ENCODE measurements around the gene PGAM4. TPM values are rescaled to one million over a fixed set of nuclear protein-coding genes. Genes with fewer than 3 reads are reported as not detected.

Gene PGAM4
- total and polyA plus RNA-seq, 2 of the 13 experiments (the other 11 are each of a cell fraction or from before 2014, with no cell fraction given) = 0.24 to 0.33 TPM

DNA sequence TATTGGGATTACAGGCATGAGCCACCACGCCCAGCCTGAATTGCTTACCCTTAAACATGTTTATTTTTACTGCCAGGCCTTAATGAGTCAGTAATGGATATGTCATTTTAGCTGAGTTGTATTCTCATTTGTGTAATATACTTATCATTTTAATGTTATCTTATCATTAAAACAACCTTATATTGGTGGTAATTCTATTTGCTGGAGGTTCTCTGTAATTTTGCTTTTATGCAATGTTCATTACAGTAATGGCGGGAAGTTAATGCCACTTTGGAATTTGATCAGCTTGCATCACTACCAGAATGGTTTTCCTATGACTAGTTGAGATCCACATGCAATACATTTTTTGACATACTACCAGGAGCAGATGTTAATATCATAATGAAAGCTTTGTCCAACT is 6.3 kb upstream of the PGAM4 start:
- ATAC-seq (no peak), FAIRE-seq (no peak), DNase-seq (ENCODE audit: low spot score) (no peak)
- Histone ChIP-seq H3K27ac (ENCODE audit: extremely low read length, insufficient read depth, low read length) (no peak overlapping the region), H3K79me2 (ENCODE audit: insufficient read depth, low read length) (no peaks in the 10 kb centered on the region), H3K4me2 (ENCODE audit: low read depth, low read length) (no peak overlapping the region), H3K9me3 (ENCODE audit: low read length) (no peaks in the 10 kb centered on the region), H3K4me1 (ENCODE audit: insufficient read depth, low read length) (no peaks in the 10 kb centered on the region), H3K27me3 (ENCODE audit: control insufficient read depth in 1 of 2, insufficient read depth in 2 of 2, low read length in 2 of 2) (no peaks in the 10 kb centered on the region), H3K9ac (ENCODE audit: insufficient read depth, low read depth, low read length) (no peak overlapping the region), H4K20me1 (ENCODE audit: insufficient read depth, low read length) (no peaks in the 10 kb centered on the region), H3K36me3 (replicated peaks in 1 of 2; ENCODE audit: control insufficient read depth in 1 of 2, insufficient read depth in 2 of 2, low read length in 2 of 2) (no peaks in the 10 kb centered on the region), H2AFZ (ENCODE audit: low read length) (no peak overlapping the region), H3K4me3 (replicated peaks in 1 of 3; ENCODE audit: insufficient read depth in 1 of 3, low read depth in 2 of 3, low read length in 3 of 3) (no peak overlapping the region)
- CTCF ChIA-PET (ENCODE audit: low intra/inter-chr PET ratio, low total read pairs) = no interaction called here
- in situ Hi-C loops (cut with HindIII; ENCODE audit: extremely low pct_ligation_motif_present, low pct_unique_long_range_greater_than_20kb) = no loop called here
- TF ChIP-seq ZNF232 (CRISPR knock-in tag; IDR thresholded peaks at IDR 0.05; ENCODE audit: borderline replicate concordance) (no peak), RFX5 (IDR thresholded peaks at IDR 0.05; ENCODE audit: low read depth, low read length) (no peak), EP300 (IDR thresholded peaks at IDR 0.05; ENCODE audit: low read depth in 2 of 2, low read length in 2 of 2) (no peak), EP300 (CRISPR knock-in tag; IDR thresholded peaks at IDR 0.05; ENCODE audit: borderline replicate concordance) (no peak), MIER3 (CRISPR knock-in tag; IDR thresholded peaks at IDR 0.05; ENCODE audit: borderline replicate concordance) (no peak), HHEX (CRISPR knock-in tag; IDR thresholded peaks at IDR 0.05) (no peak), CBX1 (IDR thresholded peaks at IDR 0.05; ENCODE audit: low read depth) (no peak), ZNF30 (CRISPR knock-in tag; IDR thresholded peaks at IDR 0.05) (no peak), RFX1 (IDR thresholded peaks at IDR 0.05) (no peak), ZNF3 (CRISPR knock-in tag; IDR thresholded peaks at IDR 0.05) (no peak), ZNF12 (CRISPR knock-in tag; IDR thresholded peaks at IDR 0.05) (no peak), MIXL1 (CRISPR knock-in tag; IDR thresholded peaks at IDR 0.05) (no peak), SNRNP70 (IDR thresholded peaks at IDR 0.05; ENCODE audit: low read depth, low read length) (no peak), SIX1 (CRISPR knock-in tag; IDR thresholded peaks at IDR 0.05; ENCODE audit: borderline replicate concordance) (no peak), ZNF282 (IDR thresholded peaks at IDR 0.05; ENCODE audit: partially characterized antibody) (no peak), ZNF17 (CRISPR knock-in tag; IDR thresholded peaks at IDR 0.05) (no peak), NCOR1 (IDR thresholded peaks at IDR 0.05; ENCODE audit: borderline replicate concordance, low read length) (no peak)
- TF ChIP-seq, protein P1, sequence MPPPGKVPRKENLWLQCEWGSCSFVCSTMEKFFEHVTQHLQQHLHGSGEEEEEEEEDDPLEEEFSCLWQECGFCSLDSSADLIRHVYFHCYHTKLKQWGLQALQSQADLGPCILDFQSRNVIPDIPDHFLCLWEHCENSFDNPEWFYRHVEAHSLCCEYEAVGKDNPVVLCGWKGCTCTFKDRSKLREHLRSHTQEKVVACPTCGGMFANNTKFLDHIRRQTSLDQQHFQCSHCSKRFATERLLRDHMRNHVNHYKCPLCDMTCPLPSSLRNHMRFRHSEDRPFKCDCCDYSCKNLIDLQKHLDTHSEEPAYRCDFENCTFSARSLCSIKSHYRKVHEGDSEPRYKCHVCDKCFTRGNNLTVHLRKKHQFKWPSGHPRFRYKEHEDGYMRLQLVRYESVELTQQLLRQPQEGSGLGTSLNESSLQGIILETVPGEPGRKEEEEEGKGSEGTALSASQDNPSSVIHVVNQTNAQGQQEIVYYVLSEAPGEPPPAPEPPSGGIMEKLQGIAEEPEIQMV (CRISPR knock-in tag; IDR thresholded peaks at IDR 0.05; ENCODE audit: low read depth) = no peak
- TF ChIP-seq, protein P2, sequence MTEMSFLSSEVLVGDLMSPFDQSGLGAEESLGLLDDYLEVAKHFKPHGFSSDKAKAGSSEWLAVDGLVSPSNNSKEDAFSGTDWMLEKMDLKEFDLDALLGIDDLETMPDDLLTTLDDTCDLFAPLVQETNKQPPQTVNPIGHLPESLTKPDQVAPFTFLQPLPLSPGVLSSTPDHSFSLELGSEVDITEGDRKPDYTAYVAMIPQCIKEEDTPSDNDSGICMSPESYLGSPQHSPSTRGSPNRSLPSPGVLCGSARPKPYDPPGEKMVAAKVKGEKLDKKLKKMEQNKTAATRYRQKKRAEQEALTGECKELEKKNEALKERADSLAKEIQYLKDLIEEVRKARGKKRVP (CRISPR knock-in tag; IDR thresholded peaks at IDR 0.05) = no peak
- TF ChIP-seq, protein P3, sequence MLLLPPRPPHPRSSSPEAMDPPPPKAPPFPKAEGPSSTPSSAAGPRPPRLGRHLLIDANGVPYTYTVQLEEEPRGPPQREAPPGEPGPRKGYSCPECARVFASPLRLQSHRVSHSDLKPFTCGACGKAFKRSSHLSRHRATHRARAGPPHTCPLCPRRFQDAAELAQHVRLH (CRISPR knock-in tag; IDR thresholded peaks at IDR 0.05; ENCODE audit: borderline replicate concordance, low read depth) = no peak
- TF ChIP-seq, protein P4, sequence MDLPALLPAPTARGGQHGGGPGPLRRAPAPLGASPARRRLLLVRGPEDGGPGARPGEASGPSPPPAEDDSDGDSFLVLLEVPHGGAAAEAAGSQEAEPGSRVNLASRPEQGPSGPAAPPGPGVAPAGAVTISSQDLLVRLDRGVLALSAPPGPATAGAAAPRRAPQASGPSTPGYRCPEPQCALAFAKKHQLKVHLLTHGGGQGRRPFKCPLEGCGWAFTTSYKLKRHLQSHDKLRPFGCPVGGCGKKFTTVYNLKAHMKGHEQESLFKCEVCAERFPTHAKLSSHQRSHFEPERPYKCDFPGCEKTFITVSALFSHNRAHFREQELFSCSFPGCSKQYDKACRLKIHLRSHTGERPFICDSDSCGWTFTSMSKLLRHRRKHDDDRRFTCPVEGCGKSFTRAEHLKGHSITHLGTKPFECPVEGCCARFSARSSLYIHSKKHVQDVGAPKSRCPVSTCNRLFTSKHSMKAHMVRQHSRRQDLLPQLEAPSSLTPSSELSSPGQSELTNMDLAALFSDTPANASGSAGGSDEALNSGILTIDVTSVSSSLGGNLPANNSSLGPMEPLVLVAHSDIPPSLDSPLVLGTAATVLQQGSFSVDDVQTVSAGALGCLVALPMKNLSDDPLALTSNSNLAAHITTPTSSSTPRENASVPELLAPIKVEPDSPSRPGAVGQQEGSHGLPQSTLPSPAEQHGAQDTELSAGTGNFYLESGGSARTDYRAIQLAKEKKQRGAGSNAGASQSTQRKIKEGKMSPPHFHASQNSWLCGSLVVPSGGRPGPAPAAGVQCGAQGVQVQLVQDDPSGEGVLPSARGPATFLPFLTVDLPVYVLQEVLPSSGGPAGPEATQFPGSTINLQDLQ (CRISPR knock-in tag; IDR thresholded peaks at IDR 0.05) = no peak
- WGBS (ENCODE audit: low lambda C conversion rate) = 100% methylated on average over 2 of the region's 2 CpGs
- POLR2A ChIA-PET = no interaction called here
- BruUV-seq (replicated peaks) = no TSS peak
- intact Hi-C loops (cut with micrococcal nuclease; ENCODE audit: unreplicated experiment) = no loop called here
